Stimulated activated CD4-positive, alpha-beta T cell treated with anti-CD3 and anti-CD28 coated beads, TNF-alpha, amount 100 ng/mL, for 24 hours (primary cell): Measurements from ENCODE around the gene HPCAL1.

Source experiments
- DNase-seq, 3 experiments: peaks; one replicate each; pipeline ENCODE4 v3.0.0-alpha.2; 2020; ENCODE audit warnings: low read depth in 3 of 3

The HPCAL1 gene

GRCh38 chr2:10369269-10370255 lies 66.9 kb downstream of the HPCAL1 start:
- no peak for DNase-seq

DNA sequence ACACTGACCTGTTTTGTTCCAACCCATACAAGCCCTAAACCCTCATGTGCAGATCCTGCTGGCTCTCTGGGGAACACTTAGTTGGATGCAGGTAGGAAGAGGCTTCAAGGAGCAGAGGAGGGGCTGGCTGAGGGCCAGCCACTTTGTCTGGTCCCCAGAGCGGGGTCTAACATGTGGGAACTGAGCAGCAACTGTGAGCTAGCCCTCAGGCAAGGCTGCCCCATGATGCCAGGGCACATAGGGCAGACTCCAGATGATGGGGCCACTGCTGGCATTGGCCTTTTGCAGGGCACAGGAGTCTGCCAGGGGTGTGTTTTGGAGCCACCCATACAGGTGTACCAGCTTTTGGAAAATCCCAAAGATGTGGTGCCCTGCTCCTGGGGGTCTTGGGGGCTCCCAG lies 67.7 kb downstream of the HPCAL1 start:
- no peak for DNase-seq

- DNase-seq = no peak
These were observed 68.2 kb downstream of the HPCAL1 start for GRCh38 chr2:10370895-10371294.

- DNase-seq = no peak
These were observed 68.9 kb downstream of the HPCAL1 start for GRCh38 chr2:10371441-10372196.

DNA sequence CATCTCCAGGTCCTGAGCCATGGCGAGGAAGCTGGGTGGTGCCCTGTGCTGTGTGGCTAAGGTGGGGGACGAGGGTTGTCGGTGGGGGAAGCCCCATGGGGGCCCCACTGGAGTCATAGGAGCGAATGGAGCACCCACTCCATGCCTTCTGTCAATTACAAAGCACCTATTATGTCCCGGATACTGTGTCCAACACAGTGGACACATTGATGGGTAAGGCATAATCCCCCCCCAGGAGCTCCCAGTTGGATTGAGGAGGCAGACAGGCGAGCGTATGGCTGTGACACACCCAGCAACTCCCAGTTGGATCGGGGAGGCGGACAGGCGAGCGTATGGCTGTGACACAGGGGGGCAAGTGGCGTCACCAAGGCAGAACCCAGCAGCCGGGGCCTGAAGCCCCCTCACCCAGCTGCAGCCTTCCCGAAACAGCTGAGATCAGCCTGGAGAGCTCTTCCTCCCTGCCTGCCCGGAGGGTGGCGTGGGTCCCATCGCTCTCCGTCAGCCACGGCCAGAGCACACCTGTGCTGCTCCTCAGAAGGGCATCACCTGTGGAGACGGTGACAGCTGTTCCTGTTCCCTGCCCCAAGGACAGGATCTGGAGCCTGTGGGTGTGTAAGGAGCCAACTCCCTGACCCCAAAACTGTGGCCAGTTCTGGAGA lies 69.6 kb downstream of the HPCAL1 start:
- no peak for DNase-seq

DNA sequence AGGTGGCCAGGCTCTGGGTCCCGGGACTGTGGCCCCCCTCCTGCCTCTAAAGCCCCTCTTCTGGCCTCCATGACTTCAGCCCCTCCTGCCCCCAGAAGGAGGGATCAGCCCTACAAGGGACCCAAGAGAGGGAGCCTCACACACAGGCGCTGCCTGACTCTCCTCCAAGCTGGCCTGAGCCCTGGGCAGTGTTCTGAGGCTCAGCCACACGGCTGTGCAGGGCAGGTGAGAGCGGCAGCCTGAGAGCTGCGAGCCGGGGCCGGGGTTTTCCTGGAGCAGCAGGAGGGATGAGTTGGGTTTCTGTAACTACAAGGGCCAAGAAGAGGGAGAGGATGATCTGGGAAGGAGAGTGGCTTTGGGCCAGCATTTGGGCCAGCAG lies 70.1 kb downstream of the HPCAL1 start:
- DNase-seq = no peak

GRCh38 chr2:10373931-10374330 lies 71.2 kb downstream of the HPCAL1 start:
- no peak for DNase-seq

DNA sequence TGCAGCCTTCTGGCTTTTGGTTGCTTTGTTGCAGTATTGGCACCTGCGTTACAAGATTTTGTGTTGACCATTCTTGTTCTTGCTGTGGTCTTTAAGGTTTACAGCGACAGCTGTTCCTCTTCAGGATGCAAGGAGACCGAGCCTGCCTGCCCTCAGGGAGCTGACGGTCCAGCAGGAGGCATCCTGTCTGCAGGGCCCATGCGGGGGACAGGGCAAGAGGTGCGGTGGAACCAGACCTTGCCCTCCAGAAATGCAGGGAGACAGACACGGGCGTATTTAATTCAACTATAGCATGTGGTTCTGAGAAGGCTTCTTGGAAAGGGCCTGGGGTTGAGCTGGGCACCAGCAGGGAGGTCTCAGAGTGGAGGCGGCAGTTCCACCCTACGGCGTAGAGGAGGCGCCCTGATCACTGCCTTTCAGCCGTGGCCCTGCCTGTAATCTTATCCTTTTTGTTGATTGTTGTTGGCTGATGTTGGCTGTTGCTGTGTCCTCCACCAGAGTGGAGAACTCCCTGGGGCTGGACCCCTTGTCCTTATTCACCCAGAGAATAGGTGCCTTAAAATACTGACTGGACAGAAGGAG lies 71.7 kb downstream of the HPCAL1 start:
- no peak for DNase-seq

DNA sequence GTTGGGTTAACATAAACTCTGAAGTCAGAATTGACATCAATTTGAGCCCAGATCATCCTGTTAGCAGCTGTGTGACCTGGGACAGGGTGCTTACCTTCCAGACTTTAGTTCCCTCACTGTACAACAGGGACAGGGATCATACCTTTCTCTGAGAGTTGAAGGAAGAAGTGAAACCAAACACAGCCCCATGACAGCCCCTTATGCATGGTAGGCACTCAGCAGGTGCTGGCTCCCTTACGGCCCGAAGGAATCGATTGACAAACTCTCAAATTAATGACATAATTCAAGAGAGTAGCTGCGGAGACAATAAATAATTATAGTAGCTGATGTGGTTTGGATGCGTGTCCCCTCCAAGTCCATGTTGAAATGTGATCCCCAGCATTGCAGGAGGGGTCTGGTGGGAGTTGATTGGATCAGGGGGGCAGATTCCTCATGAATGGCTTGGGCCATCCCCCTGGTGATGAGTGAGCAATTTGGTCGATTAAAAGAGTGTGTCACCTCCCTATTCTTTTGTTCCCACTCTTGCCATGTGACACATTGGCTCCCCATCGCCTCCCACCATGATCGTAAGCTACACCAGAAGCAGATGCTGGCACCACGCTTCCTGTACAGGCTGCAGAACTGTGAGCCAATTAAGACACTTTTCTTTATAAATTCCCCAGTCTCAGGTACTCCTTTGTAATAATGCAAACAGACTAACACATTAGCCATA lies 73.0 kb downstream of the HPCAL1 start:
- DNase-seq = no peak

GRCh38 chr2:10377052-10377746 lies 74.5 kb downstream of the HPCAL1 start:
- no peak for DNase-seq

- no peak for DNase-seq
These were observed 75.0 kb downstream of the HPCAL1 start for GRCh38 chr2:10377747-10378085.

GRCh38 chr2:10378189-10378588 lies 75.5 kb downstream of the HPCAL1 start:
- peak in 1 of 3 experiments; percentile 33 for DNase-seq

- no peak for DNase-seq
These were observed 77.6 kb downstream of the HPCAL1 start for GRCh38 chr2:10380048-10380926.

- DNase-seq = no peak
These were observed 79.3 kb downstream of the HPCAL1 start for GRCh38 chr2:10381997-10382353.

- peak in 1 of 3 experiments; percentile 18 for DNase-seq
These were observed 79.8 kb downstream of the HPCAL1 start for GRCh38 chr2:10382354-10383061.

DNA sequence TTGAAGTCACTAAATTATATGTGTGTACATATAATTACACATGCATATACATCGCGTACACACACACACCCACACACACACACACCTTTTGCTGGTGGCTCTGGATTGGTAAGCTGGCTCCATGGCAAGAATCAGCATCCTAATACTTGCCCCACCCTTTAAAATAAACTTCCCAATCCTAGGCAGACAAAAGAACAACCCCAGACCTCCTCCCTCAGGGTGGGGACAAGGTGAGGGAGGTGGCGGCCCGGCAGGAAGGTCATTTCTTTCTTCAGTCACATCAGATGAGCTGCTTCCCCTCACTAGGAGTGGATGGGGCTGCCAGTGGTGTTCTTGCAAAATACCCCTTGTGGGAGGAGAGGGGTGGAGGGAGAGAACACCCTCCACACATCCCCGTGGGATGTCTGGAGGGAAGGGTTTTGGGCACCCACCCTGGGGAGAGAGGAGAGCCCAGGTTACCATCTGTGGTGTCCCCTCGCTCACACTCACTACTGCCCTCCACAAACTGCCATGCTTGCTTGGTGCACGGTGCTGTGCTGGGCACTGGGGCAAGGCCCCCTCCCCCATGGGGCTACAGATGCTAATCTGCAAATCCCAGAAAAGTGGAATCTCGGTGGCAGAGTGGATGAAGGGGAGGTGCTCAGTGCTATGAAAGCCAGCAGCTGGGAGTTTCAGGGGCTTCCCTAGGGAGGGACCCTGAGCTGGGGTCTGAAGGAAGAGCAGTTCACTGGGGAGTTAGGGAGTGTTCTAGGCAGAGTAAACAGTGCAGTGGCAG lies 81.4 kb downstream of the HPCAL1 start:
- no peak for DNase-seq

- no peak for DNase-seq
These were observed 82.8 kb downstream of the HPCAL1 start for GRCh38 chr2:10385501-10385900.
